GM19025 (cell line): ENCODE measurements around the gene USO1.
A peak's percentile ranks its signal among the peaks of the same experiment; 100 is the strongest.
"Not testable (repeated sequence)": the region's sequence is repeated elsewhere in the genome, so short reads cannot be mapped to it uniquely, and the experiment has no call there.

Experiments used
- ATAC-seq: cut with Tn5 transposase; IDR thresholded peaks from one replicate; pipeline ENCODE4 v1.9.1; 2021; ENCODE audit warnings: mild to moderate bottlenecking, low read depth, moderate library complexity; ENCODE audit not compliant: unreplicated experiment

The USO1 gene, protein sequence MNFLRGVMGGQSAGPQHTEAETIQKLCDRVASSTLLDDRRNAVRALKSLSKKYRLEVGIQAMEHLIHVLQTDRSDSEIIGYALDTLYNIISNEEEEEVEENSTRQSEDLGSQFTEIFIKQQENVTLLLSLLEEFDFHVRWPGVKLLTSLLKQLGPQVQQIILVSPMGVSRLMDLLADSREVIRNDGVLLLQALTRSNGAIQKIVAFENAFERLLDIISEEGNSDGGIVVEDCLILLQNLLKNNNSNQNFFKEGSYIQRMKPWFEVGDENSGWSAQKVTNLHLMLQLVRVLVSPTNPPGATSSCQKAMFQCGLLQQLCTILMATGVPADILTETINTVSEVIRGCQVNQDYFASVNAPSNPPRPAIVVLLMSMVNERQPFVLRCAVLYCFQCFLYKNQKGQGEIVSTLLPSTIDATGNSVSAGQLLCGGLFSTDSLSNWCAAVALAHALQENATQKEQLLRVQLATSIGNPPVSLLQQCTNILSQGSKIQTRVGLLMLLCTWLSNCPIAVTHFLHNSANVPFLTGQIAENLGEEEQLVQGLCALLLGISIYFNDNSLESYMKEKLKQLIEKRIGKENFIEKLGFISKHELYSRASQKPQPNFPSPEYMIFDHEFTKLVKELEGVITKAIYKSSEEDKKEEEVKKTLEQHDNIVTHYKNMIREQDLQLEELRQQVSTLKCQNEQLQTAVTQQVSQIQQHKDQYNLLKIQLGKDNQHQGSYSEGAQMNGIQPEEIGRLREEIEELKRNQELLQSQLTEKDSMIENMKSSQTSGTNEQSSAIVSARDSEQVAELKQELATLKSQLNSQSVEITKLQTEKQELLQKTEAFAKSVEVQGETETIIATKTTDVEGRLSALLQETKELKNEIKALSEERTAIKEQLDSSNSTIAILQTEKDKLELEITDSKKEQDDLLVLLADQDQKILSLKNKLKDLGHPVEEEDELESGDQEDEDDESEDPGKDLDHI

DNA sequence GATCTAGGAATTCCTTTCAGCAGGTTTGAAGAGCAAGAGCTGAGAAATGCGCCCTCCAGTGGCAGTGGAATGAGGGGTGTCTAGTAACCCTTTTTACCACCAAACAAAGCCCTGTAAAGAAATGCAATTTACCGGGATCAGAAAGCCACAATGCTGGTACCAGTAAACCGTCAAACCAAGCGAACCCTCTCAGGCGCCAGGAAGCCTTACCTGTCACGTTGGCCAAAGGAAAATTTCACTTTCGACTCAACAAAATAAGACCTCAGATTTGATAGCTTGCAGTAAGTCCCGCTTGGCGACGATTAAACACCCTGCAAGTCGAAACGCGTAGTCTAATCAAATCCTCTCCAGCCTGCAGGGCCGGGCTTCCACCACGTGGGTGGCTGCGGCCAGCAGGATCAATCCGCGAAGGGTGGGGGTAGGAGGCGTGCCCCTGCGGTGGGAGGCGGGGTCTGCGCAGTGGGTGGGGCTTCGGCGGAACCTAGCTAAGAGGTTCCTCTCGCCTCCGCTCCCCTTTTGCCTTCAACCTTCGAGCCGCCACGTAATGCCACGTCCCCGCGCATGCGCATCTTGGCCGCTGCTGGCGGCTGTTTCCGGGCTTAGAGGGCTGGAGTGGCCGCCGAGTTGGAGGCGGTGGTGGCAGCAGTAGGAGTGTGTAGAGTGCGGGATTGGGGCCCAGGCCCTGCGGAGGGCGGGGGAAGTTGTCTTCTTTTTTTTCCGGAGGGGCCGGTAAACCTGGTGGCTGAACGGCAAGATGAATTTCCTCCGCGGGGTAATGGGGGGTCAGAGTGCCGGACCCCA is at the start of gene USO1:
TSS of gene USO1 (plus strand) at position 512 of the 801 bp plus-strand sequence. CDS start at position 755, 243 bp downstream.
- peak; percentile 90 for ATAC-seq

DNA sequence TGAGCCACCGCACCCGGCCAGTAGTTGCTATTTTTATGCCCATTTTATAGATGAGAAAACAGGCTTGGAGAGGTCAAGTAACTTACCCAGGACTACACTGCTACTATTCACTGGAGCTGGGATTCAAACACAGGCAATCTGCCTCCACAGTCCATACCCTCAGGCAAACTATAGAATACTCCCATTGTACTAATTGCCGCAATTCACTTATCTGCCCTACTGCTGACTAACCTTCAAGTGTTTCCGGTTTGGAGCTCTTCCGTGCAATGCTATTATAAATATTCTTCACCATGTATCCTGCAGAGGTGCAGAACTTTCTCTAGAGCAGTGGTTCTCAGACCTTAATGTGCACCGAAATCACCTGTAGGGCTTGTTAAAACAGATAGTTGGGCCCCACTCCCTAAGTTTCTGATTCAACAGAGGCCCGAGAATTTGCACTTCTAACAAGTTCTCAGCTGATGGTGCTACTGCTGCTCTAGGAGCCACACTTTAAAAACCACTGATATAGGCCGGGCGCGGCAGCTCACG is 49.3 kb upstream of the USO1 start:
- no peak for ATAC-seq

DNA sequence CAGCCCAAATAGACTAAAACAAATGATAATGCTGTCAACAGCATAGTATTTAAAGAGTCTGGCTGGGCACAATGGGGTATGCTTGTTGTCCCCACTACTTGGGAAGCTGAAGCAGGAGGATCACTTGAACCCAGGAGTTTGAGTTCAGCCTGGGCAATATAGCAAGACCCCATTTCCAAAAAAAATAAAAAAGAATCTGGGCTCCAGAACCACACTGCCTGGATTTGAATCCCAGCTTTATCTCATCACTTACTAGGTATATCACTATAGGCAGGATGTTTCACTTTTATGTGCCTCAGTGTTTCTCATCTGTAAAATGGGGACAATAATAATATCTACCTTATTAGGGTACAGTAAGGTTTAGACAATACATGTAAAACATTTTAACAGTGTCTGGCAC is 45.9 kb upstream of the USO1 start:
- ATAC-seq = no peak

DNA sequence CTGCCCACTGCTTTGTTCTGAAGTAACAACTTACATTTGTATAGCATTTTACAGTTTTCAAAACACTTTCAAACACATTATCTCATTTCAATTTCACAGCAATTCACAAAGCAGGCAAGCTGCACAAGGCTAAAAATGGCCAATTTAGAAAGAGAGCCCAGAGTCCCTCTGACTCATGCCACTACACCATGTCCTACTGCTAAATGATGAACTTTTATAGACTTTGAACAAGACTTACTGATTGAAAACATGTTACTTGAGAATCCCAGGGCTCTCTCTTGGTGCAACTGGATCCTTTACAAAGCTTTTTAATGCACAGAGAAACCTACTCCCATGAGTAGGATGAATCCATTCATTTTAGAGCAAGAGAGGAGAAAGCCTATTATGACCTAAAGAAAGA is 45.4 kb upstream of the USO1 start:
- no peak for ATAC-seq

DNA sequence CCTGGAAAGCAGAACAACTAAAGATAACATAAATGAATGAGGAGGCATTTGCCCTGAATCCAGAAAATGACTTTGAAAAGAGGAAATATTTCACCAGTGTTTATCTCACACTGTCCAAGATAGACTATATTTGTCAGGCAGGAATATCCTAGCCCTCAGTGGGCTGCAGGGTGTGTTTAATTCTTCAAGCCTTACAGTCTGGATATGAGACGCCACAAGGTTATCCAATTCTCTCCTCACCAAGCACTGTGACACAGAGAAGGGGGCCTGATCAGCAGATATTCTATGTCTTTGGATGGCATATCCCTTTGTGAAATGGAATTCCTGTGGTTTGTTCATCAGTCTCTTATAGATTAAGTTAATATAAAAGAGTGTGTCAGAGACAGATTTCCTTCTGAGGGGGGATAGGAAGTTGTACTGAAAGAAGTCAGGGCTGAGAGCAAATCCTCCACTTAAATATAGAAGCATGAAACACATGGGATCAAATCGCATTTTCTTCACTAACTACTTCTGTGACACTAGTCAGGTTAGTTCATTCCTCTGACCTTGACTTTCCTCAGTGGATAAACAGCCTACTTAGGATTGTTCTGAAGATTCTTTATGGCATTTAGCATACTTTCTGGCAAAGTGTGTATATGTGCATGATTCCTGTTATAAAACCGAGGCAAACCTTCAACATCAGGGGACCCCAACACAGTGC is 44.4 kb upstream of the USO1 start:
- ATAC-seq = no peak

DNA sequence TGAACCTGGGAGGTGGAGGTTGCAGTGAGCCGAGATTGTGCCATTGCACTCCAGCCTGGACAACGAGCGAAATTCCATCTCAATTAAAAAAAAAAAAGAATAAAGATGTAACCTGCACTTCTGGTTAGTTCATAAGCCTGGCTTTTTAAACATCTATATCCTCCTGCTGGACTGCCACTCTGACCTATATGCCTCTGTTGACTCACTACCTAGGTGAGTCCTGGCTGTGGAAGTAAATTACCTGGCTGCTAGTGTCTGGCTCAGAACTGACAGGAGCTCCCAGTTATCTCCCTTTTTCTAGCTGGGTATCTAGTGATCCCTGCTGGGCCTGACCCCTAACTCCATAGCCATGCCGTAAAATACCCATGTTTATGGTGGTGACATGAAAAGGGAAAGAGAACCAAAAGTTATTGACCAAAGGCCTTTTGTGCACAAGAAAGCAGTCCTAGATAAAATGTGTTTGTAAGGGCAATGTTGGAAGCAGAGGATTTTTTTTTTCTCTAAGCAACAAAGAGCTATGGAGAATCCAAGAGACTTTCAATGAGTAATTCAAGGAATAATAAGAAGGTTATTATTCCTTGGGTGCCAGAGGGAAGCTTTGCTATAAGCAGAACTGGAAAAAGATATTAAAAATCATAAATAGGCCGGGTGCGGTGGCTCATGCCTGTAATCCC is 40.8 kb upstream of the USO1 start:
- ATAC-seq = no peak

DNA sequence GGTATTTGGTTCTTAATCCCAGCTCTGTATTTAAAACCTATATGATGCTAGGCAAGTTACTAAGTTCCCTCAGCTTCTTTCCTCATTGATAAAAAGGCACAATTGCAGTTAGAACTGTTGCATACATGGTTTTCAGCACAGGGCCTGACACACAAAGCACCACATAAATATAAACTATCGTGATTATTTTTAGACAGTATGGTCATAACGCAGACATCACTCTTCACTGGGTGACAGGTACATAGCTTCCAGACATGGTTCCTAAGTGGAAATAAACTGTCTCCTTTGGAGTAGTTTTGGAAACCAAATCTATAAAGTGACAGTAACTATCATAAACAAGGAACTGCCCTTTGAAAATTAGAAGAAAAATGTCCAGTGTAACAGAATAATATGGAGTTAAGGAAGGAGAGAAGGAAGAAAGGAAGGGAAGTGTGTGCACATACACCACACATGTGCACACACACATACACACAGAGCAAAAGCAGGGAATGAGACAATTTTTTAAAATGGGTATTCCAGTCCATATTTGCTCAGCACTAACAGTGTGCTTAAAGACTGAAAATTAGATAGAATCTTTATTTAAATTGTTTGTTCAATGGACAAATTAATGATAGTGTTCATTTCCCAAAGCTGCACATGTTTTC is 38.7 kb upstream of the USO1 start:
- no peak for ATAC-seq

DNA sequence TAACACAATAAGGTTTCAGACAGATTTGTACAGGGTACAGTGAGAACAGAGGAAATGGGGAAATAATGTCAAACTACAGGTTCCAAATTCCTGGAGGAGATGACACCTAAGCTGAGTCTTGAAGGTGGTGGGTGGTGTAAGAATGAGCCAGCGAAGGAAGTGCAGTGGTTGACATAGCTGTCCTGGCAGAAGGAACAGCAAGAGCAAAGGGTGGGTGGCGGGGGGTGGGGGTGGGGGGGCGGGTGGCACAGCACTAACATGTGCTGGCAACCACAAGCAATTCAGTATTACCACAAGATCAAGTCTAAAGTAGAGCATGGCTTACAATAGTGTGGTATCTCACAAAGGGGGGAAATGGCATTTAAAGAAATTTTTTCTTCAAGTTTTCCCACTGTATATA is 38.0 kb upstream of the USO1 start:
- no peak for ATAC-seq

DNA sequence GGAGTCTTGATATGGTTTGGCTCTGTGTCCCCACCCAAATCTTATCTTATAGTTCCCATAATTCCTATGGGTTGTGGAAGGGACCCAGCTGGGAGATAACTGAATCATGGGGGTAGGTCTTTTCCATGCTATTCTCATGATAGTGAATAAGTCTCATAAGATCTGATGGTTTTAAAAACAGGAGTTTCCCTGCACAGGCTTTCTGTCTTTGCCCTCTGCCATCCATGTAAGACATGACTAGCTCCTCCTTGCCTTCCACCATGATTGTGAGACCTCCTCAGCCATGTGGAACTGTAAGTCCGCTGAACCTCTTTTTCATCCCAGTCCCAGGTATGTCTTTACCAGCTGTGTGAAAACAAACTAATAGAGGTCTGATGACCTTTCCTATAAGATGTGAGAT is 37.3 kb upstream of the USO1 start:
- not testable (repeated sequence) for ATAC-seq

DNA sequence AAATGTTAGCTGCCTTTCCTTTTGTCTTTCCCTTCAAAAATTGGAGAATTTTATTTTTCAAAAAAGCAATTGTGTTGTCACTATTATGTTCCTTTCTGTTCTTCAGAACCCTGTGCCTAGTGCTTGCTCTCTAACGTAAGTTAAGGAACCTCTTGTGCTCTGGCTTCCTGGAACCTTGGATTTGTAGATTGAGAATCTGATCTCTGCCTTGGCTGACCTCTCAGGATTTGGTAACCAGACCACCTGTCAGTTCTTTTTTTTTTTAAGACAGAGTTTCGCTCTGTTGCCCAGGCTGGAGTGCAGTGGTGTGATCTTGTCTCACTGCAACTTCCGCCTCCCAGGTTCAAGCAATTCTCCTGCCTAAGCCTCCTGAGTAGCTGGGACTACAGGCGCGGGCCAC is 32.3 kb upstream of the USO1 start:
- ATAC-seq = not testable (repeated sequence)

DNA sequence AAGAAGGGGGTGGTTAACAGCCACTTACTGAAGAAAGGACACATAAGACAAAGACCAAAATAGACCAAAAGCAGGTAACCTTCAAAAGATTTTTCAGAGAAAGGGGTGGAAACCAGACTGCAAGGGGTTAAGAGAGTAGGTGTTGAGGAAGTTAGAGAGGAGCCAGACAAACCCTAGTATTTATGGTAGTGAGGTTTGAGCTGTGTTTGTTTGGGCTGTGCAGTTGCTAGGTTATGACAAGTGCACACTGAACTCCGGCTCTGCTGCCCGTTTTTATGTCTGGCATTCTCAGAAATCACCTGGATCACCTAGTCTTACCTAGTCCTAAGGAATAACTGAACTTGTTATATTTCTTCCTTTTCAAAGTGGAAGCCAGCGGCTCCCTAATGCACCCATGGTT is 28.3 kb upstream of the USO1 start:
- ATAC-seq = no peak

DNA sequence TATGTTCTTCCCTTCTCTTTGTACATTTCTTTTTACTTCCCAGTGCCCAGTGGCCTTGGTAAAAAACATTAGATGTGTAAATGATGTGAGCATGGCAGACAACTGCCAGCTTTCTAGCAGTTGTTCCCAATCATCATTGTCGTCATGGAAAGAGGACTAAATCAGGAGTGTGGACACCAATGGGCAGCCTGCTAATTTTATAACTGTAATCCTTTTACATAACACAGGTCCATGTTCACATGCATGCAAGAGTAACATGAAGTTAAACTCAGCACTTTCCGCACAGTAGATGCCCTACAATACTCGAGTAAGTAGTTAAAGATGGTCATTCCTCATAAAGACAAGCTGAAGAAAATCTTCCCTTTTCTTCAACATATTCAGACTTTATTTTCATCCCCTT is 27.8 kb upstream of the USO1 start:
- no peak for ATAC-seq

DNA sequence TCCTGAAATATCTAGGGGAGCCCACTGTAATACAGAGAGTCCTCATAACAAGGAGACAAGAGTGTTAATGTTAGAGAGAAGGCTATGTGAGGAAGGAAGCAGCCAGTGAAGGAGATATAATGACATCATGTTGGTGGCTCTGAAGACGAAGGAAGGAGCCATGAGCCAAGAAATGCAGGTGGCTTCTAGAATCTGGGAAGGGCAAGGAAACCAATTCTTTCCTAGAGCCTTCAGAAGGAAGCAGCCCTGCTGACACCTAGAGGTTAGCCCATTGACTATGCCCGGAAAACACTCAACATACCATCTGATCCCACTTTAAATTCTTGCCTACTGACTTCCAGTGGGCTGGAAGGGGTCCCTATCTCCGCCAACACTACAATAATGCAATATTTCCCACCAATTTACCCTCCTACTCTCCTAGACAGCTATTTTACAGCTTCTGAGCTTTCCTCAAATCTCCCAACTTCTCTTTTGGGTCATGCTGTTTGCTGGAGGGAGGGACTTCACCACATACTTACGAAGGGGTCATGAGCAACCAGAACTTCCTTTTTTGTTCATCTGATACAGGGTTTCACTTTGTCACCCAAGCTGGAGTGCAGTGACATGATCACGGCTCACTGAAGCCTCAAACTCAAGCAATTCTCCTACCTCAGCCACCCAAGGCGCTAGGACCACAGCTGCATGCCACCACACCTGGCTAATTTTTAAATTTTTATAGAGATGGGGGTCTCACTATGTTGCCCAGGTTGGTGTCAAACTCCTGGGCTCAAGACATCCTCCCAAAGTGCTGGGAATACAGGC is 26.0 kb upstream of the USO1 start:
- ATAC-seq = peak; percentile 83

DNA sequence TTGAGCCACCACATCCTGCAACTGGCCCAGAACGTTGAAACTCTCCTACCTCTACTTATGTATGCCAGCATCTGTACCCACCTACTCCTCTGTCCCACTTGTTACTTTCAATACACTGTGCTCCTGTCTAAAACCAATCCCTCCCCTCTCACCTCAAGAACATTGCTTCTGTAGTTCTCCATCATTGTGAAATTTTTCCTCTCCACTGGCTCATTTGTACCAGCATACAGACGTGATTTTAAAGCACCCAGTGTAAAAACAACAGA is 25.5 kb upstream of the USO1 start:
- ATAC-seq = peak; percentile 45

DNA sequence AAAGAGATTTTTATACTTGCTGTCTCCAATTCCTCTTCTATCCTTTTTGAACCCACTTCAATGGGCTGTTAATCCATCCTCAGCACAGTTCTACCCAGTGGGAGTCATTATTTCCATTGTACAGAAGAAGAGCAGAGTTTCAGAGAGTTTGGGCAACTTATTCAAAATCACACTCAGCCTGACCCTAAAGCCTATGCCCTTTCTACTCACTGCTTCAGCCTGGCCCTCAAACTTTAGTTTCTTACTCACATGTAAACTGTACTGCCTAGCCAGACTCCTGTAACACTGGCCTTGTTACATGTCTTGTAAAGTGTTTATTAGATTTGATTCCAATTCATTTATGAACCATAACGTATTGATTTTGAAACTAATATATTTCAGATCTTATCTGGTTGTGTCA is 25.1 kb upstream of the USO1 start:
- no peak for ATAC-seq

DNA sequence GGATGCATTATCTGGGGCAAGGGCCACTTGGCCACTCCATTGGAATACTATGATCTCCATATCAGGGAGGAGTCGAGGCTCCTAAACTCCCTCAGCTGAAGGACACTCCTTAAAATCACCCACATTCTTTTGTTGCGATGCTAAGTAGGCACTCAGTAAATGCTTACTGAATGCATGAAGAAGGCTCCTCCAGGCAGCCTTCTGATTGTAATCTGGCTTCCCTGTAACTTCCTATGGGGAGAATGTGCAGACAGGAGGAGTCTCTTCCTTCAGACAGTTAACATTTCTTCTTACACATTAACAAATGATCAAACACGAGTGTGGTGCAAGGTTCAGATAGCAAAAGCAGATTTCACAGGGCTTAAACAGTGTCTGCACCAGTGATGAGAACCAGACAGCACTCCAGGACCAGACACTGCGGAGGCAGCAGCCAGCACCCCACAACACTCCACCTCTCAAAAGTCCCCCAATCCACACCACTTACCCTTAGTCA is 21.4 kb upstream of the USO1 start:
- no peak for ATAC-seq

DNA sequence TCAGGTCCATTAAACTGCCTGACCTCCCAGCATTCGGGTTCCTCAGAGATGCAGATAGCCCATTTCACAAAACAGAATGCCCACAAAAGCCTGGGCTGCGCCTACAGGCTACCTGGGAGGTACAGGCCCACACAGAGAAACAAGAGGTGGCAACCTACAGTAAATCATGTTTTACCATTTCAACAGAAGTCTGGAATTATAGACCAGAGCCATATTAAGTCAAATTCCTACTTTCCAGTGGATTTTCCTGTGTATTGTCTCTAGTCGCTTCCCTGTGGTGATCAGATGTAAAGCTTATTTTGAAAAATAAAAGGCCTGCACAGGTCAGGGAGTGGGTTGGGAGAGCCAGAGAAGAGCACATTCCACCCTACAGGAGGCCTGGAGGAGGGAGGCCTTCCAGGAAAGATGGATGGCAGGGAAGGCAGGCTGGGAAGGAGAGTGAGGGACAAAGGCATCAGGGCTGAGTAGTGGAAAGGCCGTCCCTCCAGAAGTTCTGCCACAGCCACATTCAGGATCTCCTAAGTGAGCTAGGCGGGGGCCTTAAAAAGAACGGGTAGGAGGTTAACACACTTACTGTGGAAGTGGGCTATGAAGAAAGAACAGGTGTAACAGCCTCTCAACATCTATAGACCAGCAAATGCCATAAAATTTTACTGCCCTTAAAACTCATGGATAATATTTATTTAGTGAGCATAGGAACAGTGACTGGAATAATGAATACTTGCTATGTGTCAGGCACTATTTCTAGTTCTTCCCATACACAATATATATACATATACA is 19.0 kb upstream of the USO1 start:
- ATAC-seq = no peak
